Globus pallidus (tissue), 1 donor: ENCODE data around the gene TMPRSS5.
"Not testable (repeated sequence)": the region's sequence is repeated elsewhere in the genome, so short reads cannot be mapped to it uniquely, and the experiment has no call there.

ENCODE experiments used
- DNase-seq: peaks from one replicate; pipeline ENCODE4 v3.0.0-alpha.2; 2015; ENCODE audit warnings: low spot score

Gene TMPRSS5

GRCh38 chr11:113697111-113697510 lies 9.0 kb downstream of the TMPRSS5 start:
- no peak for DNase-seq

GRCh38 chr11:113695207-113695606 lies 10.9 kb downstream of the TMPRSS5 start:
- DNase-seq = no peak

- DNase-seq = no peak
These were observed 11.7 kb downstream of the TMPRSS5 start for GRCh38 chr11:113694390-113694789.

GRCh38 chr11:113693030-113693429 lies 13.1 kb downstream of the TMPRSS5 start:
- no peak for DNase-seq

- DNase-seq = no peak
These were observed 15.2 kb downstream of the TMPRSS5 start for GRCh38 chr11:113690619-113691569.

- no peak for DNase-seq
These were observed 16.1 kb downstream of the TMPRSS5 start for GRCh38 chr11:113689768-113690618.

- no peak for DNase-seq
These were observed 20.3 kb downstream of the TMPRSS5 start for GRCh38 chr11:113685654-113686359.

- no peak for DNase-seq
These were observed 21.6 kb downstream of the TMPRSS5 start for GRCh38 chr11:113684496-113684895.

- no peak for DNase-seq
These were observed 22.5 kb downstream of the TMPRSS5 start for GRCh38 chr11:113683481-113684046.

- DNase-seq = no peak
These were observed 24.2 kb downstream of the TMPRSS5 start for GRCh38 chr11:113681711-113682413.

- DNase-seq = no peak
These were observed 24.8 kb downstream of the TMPRSS5 start for GRCh38 chr11:113681282-113681681.

- DNase-seq = no peak
These were observed 28.4 kb downstream of the TMPRSS5 start for GRCh38 chr11:113677685-113678084.

GRCh38 chr11:113675565-113675964 lies 30.5 kb downstream of the TMPRSS5 start:
- no peak for DNase-seq

GRCh38 chr11:113675003-113675561 lies 31.0 kb downstream of the TMPRSS5 start:
- DNase-seq = no peak

GRCh38 chr11:113674397-113674685 lies 31.8 kb downstream of the TMPRSS5 start:
- DNase-seq = no peak

- no peak for DNase-seq
These were observed 32.3 kb downstream of the TMPRSS5 start for GRCh38 chr11:113673550-113674396.

GRCh38 chr11:113671914-113672313 lies 34.2 kb downstream of the TMPRSS5 start:
- DNase-seq = not testable (repeated sequence)

- DNase-seq = no peak
These were observed 35.3 kb downstream of the TMPRSS5 start for GRCh38 chr11:113670831-113671215.

GRCh38 chr11:113670149-113670830 lies 35.8 kb downstream of the TMPRSS5 start:
- no peak for DNase-seq

- DNase-seq = no peak
These were observed 37.9 kb downstream of the TMPRSS5 start for GRCh38 chr11:113668255-113668654.
